ENCODE data around the gene PALS1.

- TF ChIP-seq CTCF (IDR thresholded peaks at IDR 0.05) (no peak), POLR2A (IDR thresholded peaks at IDR 0.05) (no peak)
Observed at GRCh38 chr14:67218126-67218525, 23.1 kb upstream of the PALS1 start.

Measured in gastroesophageal sphincter (tissue), 3 donors.